Measurements from ENCODE around the gene SPACDR. TPM values are rescaled to one million over a fixed set of nuclear protein-coding genes. Genes with fewer than 3 reads are reported as not detected.
"Not testable (repeated sequence)": the region's sequence is repeated elsewhere in the genome, so short reads cannot be mapped to it uniquely, and the experiment has no call there.

Gene SPACDR
- total RNA-seq, 2 donors from 2014 or later, result 0.62 TPM; not detected in 1

DNA sequence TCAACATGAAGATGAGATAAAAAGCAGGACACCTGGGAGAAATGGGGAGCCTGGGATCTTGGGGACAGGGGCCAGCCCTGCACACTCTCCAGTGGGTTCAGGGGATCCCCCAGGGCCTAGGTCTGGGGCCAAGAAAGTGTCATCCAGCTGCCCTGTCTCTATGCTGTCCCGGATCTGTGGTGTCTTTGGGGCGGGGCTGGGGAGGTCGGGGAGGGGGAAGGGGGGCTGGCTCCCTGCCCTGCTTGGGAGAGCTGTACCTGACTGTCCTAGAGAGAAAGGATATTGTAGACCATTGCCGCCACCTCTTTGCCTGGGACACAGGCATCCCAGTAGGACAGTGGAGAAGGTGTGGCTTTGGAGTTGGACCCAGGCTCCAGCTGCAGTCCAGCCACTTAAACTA lies 7.0 kb upstream of the SPACDR start:
- intact Hi-C loops (cut with DNase I), result loop anchor here in 1 of 2 donors (5.0 kb wide), 1 partner anchor 216 kb away; no protein-coding TSS in a partner anchor
- no peak for DNase-seq (ENCODE audit: low spot score)

DNA sequence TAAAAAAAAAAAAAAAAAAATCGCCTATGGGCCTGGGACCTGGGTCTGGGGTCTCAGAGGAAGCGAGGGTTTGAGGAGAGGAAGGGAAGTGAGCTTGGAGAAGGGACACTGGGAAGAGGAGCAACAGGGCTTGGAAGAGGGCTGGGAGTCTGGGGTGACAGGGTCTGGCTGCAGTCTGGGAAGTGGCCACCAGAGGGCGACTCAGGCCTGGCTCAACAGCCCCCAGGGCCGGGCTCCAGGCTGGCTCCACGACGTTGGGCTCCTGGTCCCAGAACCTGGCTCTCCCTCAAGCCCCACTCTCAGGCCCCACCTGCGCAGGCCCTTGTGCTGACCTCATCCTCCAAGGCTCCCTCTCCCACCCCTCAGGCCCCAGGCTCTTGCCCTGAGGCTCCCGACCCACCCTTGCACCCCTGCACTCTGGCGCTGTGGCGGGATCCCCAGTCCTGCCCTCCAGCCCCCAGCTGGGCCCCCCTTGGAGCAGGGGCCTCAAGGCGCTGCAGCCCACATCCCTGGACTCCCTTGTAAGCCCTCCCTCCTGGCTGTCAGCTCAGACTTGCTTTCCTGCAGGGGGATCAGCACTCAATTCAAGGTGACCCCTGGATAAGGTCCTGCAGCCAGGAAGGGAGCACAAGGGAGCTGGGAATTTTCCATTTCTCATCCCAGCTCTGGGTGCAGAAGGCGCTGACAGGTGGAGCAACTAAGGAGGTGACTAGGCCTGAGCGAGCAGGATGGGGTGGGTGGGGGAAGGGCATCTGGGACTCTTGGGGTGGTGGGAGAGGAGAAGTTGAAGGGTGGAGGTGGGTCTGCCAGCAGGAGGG lies 5.4 kb upstream of the SPACDR start:
- intact Hi-C loops (cut with DNase I), result loop anchor here (2.0 to 5.0 kb wide), 3 partner anchors 93 to 253 kb away; no protein-coding TSS in a partner anchor
- peak; percentile 95 for DNase-seq (ENCODE audit: low spot score)

DNA sequence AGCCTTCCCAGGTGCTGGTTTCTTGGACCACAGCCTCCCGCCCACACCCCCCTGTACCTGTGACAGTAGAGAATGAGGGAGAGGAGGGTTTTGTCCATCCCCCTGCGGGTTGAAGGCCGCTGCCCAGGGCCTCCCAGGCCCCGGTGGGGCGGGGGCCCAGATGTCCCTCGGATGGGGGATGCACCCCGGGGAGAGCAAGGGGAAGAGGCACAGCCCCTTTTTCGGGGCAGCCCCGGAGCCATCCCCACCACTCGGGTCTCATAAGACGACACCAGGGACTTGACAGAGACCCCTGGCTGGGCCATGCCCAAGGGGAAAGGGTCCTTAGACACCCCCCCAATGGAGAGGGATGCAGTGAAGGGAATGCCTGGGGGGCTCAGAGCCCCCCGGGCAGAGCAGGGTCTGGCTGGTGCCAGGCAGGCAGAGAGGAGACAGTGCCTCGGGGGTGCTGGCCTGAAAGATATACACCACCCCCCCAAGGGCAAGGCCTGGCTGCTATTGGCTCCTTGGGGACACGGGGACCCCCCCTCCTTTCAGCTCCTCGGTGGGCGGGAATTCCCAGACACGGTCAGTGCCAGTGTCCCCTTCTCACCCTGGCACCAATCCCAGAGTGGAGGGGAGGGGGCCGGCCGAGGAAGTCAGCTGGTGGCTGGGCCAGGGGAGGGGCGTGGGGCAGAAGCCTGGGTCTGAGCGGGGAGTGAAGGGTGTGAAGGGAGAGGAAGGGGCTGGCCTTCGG lies 3.7 kb upstream of the SPACDR start:
- no peak for DNase-seq (ENCODE audit: low spot score)
- intact Hi-C loops (cut with DNase I), result loop anchor here (2.0 to 5.0 kb wide), 3 partner anchors 15 to 255 kb away; partner anchors contain the start of gene NYAP1 (in 1 of the 2)

DNA sequence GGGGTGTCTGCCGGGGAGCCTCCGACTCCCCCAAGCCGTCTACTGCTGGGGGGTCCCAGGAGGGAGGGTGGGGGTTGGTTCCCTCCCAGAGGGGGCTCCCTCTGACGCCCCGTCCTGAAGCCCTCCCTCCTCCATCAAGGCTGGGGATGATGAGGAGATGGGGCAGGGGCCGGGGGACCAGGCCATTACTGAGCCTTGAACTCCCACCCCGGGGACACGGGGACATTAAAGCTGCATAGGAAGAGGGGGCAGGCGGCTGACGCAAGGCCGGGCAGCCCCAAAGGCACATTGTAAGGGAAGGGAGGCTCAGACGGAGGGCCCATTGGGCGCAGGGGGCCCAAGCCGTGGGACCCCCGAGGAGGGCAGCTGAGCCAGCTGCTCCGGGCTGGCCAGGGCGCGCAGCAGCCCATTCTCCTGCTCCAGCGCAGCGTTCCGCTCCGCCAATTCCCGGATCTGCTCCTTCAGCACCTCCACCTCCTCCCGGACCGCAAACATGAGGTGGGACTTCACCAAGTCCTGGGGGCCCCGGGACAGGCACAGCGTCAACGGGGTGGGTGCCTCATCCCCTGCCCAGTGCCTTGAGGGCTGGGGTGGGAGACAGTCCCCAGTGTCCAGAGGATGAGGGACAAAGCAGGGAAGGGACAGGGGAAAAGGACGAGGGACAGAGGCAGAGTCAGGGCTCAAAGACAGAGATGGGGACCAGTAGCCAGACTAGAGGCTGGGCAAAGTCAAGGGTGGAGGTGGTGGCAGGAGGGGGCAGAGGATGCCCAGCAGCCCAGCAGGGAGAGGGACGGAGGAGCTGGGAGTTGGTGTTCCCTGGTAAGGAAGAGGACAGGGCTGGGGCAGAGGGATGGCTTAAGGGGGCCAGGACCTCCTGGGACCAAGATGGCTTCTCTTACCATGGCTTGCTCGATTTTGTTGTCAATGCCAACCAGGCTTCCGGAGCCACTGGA lies 2.9 kb upstream of the SPACDR start:
- intact Hi-C loops (cut with DNase I), result loop anchor here (2.0 to 5.0 kb wide), 2 partner anchors 16 to 95 kb away; partner anchors contain the start of gene NYAP1 (in 1 of the 2)
- no peak for DNase-seq (ENCODE audit: low spot score)

DNA sequence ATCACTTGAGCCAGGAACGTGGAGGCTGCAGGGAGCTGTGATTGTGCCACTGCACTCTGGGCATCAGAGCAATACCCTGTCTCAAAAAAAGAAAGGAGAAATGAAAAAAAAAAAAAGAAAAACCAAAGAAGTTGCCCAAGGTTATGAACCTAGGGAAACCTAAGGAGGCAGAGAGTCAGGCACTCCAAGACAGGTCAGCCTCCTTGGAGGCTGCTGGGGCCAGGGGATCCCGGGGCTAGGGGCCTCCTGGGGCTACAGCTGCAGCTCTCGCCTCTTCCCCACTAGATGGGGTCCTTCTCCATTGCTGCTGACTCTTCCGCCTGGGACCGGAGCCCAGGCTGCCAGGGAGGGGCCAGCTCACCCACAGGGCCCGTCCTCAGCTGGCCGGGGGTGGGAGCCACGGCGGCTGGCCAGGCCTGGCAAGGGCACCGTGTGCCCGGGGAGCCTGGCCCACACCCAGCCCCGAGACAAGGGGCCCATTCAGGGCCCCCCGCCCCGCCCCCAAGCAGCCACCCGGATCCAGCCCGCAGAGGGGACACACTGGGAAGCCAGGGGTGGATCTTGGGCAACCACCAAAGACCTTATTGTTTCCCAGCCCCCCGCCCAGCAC lies 1.7 kb upstream of the SPACDR start:
- intact Hi-C loops (cut with DNase I), result loop anchor here (2.0 to 5.0 kb wide), 2 partner anchors 17 to 96 kb away; partner anchors contain the start of gene NYAP1 (in 1 of the 2)

DNA sequence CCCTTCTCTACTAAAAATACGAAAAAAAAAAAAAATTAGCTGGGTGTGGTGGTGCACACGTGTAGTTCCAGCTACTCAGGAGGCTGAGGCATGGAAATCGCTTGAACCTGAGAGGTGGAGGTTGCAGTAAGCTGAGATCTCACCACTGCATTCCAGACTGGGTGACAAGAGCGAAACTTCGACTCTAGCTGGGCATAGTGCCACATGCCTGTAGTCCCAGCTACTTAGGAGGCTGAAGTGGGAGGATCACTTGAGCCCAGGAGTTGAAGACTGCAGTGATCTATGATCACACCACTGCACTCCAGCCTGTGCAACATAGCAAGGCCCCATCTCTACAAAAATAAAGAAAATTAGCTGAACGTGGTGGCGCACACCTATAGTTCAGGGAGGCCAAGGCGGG lies 1.2 kb upstream of the SPACDR start:
- DNase-seq (ENCODE audit: low spot score), result no peak
- intact Hi-C loops (cut with DNase I), result loop anchor here in 1 of 2 donors (5.0 kb wide), 1 partner anchor 97 kb away; no protein-coding TSS in a partner anchor

More for the DNA sequence above, 1.7 kb upstream of the SPACDR start:
- peak; percentile 88 for DNase-seq (ENCODE audit: low spot score)

DNA sequence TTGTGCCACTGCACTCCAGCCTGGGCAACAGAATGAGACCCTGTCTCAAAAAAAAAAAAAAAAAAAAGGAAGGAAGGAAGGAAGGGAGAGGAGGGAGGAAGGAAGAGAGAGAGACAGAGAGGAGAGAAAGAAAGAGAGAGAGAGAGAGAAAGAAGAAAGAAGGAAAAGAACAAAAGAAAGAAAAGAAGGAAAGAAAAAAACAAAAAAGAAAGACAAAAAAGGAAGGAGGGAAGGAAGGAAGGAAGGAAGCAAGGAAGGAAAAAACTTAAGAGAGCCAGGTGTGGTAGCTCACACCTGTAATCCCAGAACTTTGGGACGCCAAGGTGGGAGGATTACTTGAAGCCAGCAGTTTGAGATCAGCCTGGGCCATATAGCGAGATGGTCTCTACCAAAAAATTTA lies 731 bp upstream of the SPACDR start:
- intact Hi-C loops (cut with DNase I), result loop anchor here (5.0 kb wide), 2 partner anchors 93 to 98 kb away; no protein-coding TSS in a partner anchor

DNA sequence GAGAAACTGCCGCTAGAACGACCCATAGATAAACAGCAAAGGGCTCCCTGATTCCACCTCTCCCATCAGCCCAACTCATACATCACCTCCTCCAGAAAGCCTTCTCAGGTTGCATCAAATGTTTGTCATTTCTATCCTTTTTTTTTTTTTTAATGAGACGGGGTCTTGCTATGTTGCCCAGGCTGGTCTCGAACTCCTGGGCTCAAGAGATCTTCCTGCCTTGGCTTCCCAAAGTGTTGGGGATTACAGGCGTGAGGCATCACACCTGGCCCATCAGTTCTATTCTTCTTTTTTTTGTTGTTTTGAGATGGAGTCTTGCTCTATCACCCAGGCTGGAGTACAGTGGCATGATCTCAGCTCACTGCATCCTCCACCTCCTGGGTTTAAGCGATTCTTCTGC lies 7.0 kb downstream of the SPACDR start:
- intact Hi-C loops (cut with DNase I), result no loop called here
- DNase-seq (ENCODE audit: low spot score), result no peak

More for the DNA sequence above, 731 bp upstream of the SPACDR start:
- no peak for DNase-seq (ENCODE audit: low spot score)

DNA sequence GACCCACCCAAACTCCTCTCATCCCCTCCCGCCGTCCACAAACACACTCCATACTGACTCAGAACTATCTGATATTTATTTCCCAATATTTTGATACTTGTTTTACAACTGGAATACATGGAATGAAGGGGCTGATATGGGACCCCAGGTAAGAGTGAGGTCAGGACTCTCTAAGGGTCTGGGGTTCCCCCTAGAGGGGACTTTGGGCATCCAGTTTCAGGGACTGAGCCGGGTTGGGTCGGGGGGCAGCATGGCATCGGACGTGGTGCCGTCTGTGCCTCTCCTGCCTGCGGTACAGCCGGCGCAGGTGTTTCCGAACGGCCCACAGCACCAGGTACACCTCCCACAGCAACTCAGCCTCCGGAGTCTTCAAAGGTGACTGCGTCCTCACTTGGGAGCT lies 7.5 kb downstream of the SPACDR start:
- intact Hi-C loops (cut with DNase I), result no loop called here

DNA sequence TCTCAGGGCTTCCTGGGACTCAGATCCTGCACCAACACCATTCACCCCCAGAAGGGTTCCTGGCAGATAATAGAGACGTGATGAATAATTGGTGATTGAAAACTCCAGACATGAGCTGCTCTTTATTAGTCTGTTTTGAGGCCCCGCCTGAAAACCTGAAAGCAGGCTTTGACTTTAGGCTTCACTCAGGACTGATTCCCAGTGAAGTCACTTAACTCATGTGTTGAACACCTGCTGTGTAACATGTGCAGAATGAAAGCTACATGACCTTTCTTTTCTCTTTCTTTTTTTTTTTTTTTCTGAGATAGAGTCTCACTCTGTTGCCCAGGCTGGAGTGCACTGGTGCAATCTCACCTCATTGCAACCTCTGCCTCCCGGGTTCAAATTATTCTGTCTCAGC lies 8.9 kb downstream of the SPACDR start:
- DNase-seq (ENCODE audit: low spot score), result no peak
- intact Hi-C loops (cut with DNase I), result no loop called here

More for the DNA sequence above, 7.5 kb downstream of the SPACDR start:
- DNase-seq (ENCODE audit: low spot score), result no peak

DNA sequence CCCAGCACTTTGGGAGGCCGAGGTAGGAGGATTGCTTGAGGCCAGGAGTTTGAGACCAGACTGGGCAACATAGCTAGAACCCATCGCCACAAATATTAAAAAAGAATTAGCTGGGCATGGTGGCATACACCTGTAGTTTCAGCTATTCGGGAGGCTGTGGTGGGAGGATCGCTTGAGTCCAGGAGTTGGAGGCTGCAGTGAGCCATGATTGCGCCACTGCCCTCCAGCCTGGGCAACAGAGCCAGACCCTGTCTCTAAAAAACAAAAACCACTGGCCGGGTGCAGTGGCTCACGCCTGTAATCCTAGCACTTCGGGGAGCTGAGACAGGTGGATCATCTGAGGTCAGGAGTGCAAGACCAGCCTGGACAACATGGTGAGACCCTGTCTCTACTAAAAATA lies 10.2 kb downstream of the SPACDR start:
- intact Hi-C loops (cut with DNase I), result loop anchor here in 1 of 2 donors (2.0 kb wide), 1 partner anchor 57 kb away; no protein-coding TSS in a partner anchor

DNA sequence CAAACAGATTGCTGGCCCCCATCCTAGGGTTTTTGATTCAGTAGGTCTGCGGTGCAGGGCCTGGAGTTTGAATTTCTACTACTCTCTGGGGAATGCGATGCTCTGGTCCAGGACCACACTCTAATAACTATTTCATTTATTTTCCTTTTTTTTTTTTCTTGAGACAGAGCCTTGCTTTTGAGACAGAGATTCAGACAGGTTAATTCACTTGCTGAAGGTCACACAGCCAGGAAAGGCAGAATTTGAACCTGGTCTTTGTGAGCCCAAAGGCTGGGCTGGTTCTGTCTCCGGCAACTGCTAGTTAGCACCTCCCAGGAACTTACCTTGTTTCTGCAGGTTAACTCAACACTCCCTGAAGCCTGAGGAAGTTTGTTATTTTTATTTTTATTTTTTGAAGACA lies 11.5 kb downstream of the SPACDR start:
- intact Hi-C loops (cut with DNase I), result loop anchor here in 1 of 2 donors (2.0 kb wide), 1 partner anchor 56 kb away; no protein-coding TSS in a partner anchor
- DNase-seq (ENCODE audit: low spot score), result no peak

More for the DNA sequence above, 10.2 kb downstream of the SPACDR start:
- DNase-seq (ENCODE audit: low spot score), result not testable (repeated sequence)

DNA sequence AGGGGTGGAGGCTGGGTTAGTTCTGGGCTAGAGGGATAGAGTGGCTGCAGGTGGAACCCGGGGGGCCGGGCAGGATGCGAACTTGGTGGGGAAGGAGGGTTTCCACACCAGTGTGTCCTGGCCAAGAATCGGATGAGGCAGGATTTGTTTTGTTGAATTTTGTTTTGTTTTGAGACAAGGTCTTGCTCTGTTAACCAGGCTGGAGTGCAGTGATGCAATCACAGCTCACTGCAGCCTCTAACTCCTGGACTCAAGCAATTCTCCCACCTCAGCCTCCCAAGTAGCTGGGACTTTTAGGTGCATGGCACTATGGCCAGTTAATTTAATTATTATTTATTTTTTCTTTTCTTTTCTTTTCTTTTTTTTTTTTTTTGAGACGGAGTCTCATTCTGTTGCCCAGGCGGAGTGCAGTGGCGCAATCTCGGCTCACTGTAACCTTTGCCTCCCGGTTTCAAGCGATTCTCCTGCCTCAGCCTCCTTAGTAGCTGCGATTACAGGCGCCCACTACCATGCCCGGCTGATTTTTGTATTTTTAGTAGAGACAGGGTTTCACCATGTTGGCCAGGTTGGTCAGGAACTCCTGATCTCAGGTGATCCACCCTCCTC lies 14.8 kb downstream of the SPACDR start:
- intact Hi-C loops (cut with DNase I), result no loop called here
- DNase-seq (ENCODE audit: low spot score), result no peak

DNA sequence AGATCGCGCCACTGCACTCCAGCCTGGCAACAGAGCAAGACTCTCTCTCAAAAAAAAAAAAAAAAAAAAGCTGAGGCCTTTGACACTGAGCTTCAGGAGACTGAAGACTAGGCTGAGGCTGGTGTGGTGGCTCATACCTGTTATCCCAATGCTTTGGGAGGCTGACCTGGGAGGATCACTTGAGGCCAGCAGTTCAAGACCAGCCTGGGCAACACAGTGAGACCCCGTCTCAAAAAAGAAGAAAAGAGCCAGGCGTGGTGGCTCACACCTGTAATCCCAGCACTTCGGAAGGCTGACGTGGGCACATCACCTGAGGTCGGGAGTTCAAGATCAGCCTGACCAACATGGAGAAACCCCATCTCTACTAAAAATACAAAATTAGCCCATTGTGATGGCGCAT lies 16.7 kb downstream of the SPACDR start:
- DNase-seq (ENCODE audit: low spot score); intact Hi-C loops (cut with DNase I): not testable (repeated sequence)

DNA sequence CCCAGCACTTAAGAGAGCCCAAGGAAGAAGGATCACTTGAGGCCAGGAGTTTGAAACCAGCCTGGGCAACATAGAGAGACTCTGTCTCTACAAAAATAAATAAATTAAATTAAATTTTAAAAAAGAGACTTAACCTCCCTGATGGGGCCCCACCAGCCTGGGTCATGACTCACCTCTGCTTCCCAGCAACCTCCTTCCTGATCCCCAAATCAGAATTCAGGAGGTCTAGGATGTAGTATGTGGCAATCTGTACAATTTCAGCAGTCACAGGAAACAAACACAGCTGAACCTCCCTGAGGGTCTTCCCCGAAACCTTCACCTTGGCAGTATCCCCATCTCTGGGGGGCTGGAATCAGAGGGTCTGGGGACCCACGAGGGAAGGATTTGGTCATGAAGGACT lies 18.0 kb downstream of the SPACDR start:
- intact Hi-C loops (cut with DNase I), result no loop called here
- DNase-seq (ENCODE audit: low spot score), result no peak

DNA sequence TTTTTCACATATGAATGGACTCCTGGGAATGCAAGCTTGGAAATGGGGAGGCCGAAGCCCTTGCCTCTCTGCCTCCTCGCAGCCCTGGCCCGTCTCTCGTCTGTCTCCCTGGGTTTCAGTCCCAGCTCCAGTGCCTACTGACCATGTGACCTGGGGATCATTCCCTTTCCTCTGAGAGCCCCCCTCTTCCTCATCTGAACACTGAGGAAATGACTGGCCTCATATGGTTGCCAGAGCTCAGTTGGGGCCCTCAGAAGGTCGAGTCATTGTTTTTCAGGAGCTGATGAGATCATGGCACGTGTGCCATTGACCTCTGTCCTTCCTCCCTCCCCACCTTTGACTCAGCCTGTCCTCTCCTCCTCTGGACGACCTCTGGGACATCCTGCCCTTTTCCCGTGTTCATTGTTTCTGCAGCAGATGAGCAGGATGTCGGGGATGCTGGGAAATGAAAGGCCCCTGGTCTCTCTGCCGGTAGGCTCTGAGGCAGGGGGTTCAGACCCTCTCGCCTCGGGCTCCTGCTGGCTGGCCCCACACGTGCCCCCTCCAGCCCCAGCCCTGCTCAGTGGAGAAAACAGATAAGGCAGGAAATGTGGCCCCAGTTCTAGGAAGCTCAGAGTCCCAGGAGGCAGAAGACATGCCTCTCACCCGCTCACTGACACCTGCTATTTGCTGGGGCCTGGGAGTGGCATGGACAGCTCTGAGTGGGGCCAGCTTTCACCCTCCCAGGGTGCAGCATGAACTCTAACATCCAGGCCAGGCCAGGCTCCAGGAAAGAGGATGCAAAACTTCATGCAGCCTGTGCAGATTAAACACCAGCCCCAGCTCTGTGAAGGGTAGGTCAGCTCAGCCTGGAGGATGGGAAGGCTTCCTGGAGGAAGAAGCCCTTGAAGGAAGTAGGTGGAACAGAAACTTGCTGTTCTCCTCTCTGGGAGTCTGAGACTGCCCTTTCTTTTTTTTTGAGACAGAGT lies 19.5 kb downstream of the SPACDR start:
- intact Hi-C loops (cut with DNase I), result no loop called here
- DNase-seq (ENCODE audit: low spot score), result peak; percentile 74
